GM18502 (cell line): ENCODE results near the gene NAV3.

ENCODE experiments used
- ATAC-seq: cut with Tn5 transposase; IDR thresholded peaks from one replicate; pipeline ENCODE4 v1.9.1; 2021; ENCODE audit warnings: mild to moderate bottlenecking; ENCODE audit not compliant: unreplicated experiment, poor library complexity

The NAV3 gene

DNA sequence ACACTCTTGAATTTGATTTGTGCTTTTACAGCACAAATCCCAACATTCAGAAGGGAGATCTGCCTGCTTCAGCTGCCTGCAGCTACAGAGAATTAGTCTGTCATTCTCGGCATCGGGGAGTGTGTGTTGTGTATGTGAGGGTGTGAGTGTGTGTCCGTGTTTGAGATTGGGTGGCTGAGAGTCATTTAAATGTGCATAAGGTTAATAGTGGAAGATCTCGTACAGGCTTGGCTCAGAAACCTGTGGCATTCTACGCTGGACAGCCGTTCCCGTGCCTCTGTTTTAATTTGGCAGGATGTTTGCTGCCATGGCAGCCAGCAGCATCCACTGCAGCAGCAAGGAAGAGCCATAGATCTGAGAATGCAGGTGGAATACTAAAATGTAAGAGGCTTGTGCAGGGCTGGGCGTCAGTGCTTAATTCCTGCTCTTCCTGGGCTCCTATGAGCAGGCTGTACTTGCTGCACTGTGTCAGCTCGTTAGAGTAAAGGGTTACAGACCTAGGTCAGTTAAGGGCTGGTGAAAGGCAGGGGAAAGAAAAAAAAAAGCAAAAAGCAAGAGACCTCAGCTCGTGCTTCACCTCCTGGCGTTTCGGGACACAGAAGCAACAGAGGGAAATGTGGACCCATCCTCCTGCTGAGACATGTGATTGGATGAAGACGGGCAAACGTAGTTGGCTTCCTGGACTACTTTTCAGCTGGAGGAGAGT lies 205.4 kb downstream of the NAV3 start:
- ATAC-seq, result no peak

DNA sequence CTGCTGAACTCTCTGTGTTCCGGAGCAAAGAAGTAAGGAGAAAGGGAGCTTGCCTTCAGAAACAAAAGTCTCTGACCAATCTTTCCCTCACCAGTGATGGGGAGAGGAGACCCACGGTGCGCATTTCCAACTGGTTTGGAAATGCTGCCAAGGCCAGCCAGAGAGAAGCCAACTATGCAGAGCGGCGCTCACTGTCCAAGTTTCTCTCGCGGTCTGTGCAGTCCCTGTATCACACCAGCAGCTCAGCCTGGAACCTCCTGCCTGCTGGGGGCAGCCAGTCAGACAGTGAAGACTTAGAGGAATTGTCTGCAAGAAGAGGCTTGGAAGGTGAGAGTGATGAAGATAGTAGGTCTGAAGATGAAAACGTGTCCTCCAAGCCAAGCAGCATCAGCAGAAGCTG lies 206.2 kb downstream of the NAV3 start:
- ATAC-seq, result no peak

GRCh38 chr12:78037707-78038106 lies 207.0 kb downstream of the NAV3 start:
- ATAC-seq, result no peak

DNA sequence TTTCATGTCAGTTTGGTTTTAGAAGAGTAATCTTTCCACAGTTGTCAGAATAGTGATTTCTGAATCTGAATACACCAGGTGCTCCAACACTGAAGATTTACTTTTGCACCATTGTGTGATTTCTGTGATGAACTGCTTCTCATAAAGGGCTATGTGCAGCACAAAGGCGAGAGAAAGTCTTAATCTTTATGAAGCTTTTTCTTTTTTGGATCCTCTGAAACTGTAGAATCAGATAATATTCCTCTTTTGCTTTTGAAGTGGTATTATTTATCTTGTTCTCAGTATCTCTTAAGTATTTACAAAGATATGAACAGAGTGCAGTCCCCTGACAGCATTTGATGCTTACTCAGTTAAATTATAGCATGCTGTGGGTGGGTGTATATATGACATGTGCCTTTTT lies 207.8 kb downstream of the NAV3 start:
- no peak for ATAC-seq

- ATAC-seq, result no peak
Measured at GRCh38 chr12:78038986-78039385, 208.3 kb downstream of the NAV3 start.

GRCh38 chr12:78040111-78040510 lies 209.4 kb downstream of the NAV3 start:
- no peak for ATAC-seq

DNA sequence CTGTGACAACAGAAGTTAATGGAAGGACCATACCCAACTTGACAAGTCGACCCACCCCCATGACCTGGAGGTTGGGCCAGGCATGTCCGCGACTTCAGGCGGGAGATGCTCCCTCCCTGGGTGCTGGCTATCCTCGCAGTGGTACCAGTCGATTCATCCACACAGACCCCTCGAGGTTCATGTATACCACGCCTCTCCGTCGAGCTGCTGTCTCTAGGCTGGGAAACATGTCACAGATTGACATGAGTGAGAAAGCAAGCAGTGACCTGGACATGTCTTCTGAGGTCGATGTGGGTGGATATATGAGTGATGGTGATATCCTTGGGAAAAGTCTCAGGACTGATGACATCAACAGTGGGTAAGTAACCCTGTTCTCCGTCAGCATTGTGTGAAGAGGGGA lies 220.1 kb downstream of the NAV3 start:
- ATAC-seq, result no peak

DNA sequence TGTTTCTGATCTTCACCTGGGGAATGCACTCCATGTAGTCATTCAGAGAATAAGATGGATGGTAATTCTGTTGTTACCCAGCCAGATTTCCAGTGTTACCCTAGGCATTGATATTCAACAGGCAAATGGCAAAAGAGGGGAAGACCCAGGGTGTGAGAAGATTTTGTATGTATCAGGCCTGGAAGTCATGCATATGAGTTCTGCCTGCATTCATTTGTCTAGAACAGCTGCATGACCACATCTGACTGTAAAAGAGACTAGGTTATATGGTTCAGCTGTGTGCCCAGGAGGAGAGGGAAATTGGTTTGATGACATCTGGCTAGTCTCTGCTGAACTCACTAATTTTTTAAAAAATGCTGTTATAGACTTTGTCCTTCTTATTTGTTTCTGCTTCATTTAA lies 224.9 kb downstream of the NAV3 start:
- ATAC-seq, result no peak

GRCh38 chr12:78057075-78057474 lies 226.4 kb downstream of the NAV3 start:
- ATAC-seq, result no peak

GRCh38 chr12:78060186-78060585 lies 229.5 kb downstream of the NAV3 start:
- no peak for ATAC-seq

DNA sequence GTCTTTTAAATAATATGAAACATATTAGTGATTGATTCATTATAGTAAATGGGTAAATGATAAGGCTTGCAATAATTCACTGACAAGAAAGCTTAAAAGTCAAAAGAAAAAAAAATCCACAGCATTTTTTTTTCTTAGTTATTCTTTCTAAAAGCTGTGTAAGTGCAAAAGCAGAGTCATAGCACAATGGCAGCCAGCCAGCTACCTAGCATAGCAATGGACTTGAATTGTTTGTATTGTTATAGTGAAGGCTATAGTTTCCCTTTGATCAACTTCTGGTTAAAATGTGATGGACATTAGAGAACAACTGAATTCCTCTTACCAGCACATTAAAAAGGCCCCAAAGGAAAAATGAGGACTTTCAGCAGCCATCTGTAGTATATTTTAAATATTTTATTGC lies 232.1 kb downstream of the NAV3 start:
- no peak for ATAC-seq

GRCh38 chr12:78081590-78082314 lies 251.1 kb downstream of the NAV3 start:
- no peak for ATAC-seq

- no peak for ATAC-seq
Measured at GRCh38 chr12:78085542-78086182, 255.0 kb downstream of the NAV3 start.

DNA sequence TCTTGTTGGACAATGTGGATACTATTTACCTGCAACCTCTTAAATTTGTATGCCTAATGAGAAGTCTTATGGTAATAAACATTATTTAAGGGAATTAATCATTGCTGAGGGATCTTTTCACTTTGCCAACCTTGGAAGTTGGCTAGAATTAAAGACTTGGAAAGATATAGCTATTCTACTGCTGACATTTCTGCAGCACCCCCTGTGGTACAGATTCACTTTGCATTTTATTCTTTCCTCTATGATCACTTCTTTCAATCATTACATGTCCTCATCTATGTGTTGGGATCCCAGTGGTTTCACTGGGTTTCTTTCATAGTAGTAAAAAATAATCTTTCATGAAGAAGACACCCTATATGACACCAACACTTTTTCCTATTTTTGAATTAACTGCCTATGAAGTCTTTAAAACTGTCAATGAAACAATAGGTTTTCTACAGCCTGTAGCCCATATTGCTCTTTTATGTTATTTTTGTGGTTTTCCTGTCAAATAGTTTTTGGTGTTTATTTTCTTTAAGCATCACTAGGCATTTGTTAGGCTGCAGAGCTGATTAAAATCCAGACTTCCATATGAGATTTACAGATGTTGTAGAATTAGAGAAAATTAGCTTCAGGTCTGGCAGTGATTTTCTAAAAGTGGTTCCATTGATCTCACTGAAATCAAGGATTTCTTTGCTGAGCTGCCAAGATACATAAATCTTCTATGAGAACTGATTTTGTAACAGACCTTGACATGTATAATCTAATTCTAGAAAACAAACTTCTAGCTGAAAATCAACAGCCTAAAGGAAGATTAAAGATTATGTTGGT lies 256.1 kb downstream of the NAV3 start:
- no peak for ATAC-seq

DNA sequence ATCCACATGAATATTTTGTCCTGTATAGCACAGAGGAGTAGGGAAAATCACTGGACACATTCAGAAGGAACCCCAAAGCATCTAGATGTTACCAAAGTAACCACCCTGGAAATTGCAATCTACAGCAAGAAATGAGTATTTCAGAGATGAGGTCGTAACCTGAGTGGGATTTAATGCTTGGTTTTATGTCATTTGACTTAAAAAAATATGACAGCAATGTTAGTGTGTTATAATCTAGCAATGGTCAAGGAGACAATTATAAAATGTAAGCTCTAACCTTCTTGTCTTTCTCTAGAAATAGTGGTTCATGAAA lies 256.6 kb downstream of the NAV3 start:
- ATAC-seq, result no peak

DNA sequence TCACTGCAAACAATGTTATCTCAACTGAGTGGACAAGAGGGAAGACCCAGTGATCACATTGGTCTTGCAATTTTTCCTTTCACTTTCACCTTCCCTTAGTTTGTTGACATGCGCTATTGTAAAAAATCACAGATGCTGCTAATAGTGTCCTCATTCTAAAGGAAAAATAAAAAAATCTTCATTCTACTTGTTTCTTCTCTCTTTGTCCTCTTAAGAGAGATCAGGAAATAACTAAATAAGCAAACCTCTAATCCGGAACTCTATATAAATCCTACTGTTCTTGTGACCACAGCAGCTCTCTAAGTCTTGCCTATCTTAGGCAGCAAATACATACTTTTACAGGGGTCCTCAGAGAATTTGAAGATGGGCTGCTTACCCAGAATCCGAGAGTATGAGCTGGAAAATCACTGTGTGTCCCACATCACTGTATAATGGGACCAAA lies 257.7 kb downstream of the NAV3 start:
- ATAC-seq, result peak; percentile 65

DNA sequence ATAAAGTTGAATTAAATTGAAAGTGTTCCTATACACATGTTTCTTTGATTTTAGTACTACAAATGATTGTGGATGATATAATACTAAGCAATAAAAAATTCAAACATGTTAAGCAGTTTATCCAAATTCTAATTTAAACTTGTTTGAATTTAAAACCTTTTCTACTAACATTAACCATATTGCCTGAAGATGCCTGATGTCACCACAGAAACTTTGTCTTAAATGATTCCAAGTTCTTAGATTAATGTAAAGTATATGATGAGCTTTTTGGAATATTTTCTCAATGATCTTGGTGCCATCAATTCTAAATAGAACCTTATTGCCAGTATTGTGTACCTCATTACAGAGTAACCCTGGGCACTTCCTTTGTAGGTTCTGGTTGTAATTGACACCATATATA lies 259.6 kb downstream of the NAV3 start:
- no peak for ATAC-seq

- ATAC-seq, result no peak
Measured at GRCh38 chr12:78095623-78096022, 264.9 kb downstream of the NAV3 start.

DNA sequence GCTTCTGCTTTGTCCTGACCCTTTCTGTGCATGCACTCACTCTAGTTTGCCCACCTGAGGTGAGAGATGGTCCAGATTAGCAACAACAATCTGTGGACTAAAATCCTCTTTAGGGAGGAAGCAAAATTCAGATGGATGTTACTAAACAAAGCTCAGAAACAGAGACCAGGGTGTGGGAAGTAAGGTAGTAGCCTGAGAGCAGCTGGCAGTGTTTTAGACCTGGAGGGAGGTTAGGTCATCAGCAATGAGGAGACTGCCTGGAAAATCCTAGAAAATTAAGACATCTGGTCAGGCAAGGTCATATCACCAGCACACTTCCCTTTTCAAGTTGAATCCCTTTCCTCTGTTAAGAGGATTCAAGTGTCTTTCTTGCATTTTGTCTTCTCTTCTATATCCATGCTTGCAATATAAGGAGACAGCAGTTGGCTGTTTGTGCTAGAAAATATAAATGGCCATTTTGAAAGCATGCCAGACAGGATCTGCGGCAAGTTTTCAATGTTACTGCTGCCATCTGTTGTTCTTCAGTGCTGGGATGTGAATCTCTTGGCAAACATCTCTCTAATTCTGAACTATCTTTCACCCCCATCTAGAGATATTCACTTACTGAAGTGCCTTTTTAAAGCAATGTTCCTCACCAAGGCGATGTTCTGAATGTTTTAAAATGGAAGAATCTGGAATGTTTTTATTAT lies 266.4 kb downstream of the NAV3 start:
- no peak for ATAC-seq

GRCh38 chr12:78099806-78100205 lies 269.1 kb downstream of the NAV3 start:
- ATAC-seq, result no peak
